Astrocyte of the cerebellum (primary cell): ENCODE measurements around the gene GTPBP1.

ENCODE experiments used
- DNase-seq: peaks from one replicate; pipeline ENCODE4 v3.0.0-alpha.2; 2011; ENCODE audit warnings: low read depth
- H3K4me3 ChIP-seq: 2 replicates; pipeline ENCODE4 v1.5.1; 2011; ENCODE audit warnings: mild to moderate bottlenecking, low read depth, low read length, moderate library complexity
- in situ Hi-C: cut with HindIII; loops from 2 replicates; pipeline ENCODE4 v1.10.0; 2017; ENCODE audit warnings: low sequenced_read_pairs
- TF ChIP-seq, protein P1 (sequence below): IDR thresholded peaks from 2 replicates; pipeline ENCODE4 v1.5.1; 2012; ENCODE audit warnings: low read length, low read depth, moderate library complexity, mild to moderate bottlenecking; ENCODE audit errors: missing control alignments

The GTPBP1 gene

DNA sequence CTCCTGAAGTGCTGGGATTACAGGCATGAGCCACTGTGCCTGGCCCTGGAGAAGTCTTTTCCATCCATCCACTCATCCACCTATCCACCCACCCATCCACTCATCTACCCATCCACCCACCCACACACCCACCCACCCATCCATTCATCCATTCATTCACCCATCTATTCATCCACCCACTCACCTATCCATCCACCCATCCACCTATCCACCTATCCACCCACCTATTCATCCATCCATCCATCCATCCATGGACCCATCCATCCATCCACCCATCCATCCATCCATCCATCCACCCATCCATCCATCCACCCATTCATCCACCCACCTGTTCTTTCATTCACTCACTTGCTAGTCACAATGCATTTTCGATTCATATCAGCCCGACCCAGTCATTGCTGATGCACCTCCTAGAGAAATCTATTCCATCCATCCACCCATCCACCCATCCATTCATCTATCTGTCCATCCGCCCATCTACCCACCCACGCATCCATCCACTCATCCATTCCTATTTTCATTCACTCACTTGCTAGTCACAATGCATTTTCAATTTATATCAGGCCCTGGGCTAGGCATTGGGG, 67.7 kb downstream of the GTPBP1 start:
- no peak for DNase-seq
- no peak overlapping the region for H3K4me3 ChIP-seq
- in situ Hi-C loops = no loop called here
- TF ChIP-seq, protein P1, sequence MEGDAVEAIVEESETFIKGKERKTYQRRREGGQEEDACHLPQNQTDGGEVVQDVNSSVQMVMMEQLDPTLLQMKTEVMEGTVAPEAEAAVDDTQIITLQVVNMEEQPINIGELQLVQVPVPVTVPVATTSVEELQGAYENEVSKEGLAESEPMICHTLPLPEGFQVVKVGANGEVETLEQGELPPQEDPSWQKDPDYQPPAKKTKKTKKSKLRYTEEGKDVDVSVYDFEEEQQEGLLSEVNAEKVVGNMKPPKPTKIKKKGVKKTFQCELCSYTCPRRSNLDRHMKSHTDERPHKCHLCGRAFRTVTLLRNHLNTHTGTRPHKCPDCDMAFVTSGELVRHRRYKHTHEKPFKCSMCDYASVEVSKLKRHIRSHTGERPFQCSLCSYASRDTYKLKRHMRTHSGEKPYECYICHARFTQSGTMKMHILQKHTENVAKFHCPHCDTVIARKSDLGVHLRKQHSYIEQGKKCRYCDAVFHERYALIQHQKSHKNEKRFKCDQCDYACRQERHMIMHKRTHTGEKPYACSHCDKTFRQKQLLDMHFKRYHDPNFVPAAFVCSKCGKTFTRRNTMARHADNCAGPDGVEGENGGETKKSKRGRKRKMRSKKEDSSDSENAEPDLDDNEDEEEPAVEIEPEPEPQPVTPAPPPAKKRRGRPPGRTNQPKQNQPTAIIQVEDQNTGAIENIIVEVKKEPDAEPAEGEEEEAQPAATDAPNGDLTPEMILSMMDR = no peak

DNA sequence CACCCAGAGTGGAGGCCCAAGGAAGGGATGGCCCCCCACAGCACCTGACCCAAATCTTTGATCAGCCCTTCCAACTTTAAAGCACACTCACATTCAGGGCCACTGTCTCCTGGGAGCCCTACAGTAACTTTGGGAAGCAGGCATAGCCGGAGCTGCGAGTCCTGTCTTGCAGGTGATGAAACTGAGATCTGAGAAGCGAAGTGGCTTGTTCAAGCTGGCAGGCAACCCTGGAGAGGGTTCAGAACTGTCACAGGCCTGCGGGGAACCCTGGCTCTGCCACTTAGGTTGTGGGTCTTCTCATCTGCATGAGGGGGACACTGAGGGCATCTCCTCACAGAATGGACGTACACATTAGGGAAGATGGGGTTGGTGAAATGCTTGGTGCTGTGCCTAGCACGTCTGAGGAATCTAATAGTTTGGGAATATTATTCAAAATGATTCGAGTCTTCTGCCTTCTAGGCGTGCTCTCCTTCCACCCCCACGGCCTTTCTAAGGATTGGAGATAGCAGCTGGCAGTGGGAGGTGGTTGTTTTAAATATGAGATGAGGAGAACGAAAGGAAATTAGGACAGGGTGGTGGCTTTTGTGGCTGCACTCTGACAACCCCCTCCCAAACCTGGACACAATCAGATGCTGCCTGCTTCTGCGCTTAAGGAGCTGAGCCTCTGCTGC, 68.9 kb downstream of the GTPBP1 start:
- no peak overlapping the region for H3K4me3 ChIP-seq
- in situ Hi-C loops = no loop called here
- TF ChIP-seq, protein P1 = no peak
- no peak for DNase-seq

DNA sequence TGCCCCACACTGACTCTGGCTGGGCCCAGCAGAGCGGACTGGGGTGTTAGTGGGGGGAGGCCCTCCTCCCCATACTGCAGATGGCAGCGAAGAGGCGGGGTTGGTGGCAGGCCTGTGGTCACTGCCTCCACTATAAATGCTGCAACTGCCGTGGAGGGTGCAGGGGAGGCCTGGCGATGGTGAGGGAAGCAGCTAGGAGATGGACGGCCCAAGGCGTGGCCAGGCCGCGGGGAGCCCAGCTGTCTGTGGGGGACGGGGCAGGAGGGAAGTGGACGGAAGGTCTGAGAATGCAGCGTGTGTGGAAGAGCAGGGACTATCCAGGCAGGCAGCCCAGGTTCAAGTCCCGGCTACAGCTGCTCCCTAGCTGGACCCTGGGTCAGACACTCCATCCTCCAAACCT, 69.9 kb downstream of the GTPBP1 start:
- DNase-seq = no peak
- no peak overlapping the region for H3K4me3 ChIP-seq
- in situ Hi-C loops = no loop called here
- TF ChIP-seq, protein P1 = no peak

DNA sequence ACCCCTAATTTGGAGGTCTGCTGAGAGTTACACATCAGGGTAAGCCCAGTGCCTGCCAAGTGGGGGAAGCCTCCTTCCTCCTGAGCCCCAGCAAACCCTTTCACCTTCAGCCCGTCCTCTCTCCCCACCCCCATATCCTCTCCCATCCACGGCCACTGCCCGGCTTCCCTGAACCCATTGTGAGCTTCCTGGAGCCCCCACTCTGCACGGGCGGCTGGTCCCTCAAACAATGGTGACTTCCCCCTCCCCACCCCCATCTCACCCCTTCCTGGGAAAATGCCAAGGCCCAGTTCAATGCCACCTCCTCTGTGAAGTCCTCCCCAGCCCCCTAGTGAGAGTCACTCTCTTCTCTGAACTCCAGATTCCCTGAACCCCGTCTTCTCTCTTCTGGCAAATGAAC, 70.3 kb downstream of the GTPBP1 start:
- no peak overlapping the region for H3K4me3 ChIP-seq
- no peak for DNase-seq
- in situ Hi-C loops = no loop called here
- TF ChIP-seq, protein P1 = no peak

DNA sequence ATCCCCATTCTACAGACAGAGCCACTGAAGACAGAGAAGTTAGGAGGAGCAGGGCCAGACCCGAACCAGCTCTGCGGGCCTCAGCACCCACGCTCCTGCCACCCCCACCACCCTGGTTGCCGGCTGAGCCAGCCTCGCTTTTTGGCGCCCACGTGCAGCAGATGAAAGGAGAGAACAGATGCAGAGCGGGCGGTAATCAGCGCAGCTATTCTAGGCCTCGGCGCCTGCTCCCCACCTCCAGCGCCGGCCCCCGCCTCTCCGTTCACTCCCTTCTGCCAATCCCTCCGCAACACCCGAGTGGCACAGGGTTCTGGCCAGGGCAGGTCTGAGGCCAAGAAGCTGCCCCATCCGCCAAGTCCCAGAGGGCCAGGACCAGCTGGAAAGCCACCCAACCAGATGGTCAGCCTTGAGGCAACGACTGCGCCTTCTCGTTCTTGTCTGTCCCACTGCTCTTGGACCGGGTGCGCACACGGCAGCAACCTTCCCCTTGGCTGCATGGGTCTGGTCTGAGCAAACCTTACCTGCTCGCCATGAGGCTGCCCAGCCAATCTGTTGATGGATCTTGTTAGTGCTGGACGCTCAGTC, 71.4 kb downstream of the GTPBP1 start:
- TF ChIP-seq, protein P1 = no peak
- in situ Hi-C loops = no loop called here
- no peak for DNase-seq
- no peak overlapping the region for H3K4me3 ChIP-seq

DNA sequence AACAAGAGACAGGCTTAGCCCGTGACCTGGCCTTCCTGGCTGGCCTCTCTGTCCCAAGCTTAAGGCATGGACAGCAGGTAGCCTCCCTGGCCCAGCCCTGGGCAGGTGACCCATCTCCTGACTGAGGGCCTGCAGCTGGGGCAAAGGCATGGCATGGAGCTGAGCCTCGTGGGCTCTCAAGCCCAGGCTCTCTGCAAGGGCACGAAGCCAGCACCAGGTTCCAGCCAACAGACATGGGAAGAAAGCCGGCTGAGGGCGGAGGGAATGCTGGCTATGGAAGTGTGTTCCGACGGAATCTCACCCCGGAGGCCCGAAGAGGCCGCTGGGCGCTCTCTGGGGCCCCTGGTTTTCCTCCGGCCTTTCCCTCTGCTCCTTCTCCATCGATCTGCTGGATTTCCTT, 75.3 kb downstream of the GTPBP1 start:
- no peak overlapping the region for H3K4me3 ChIP-seq
- no peak for DNase-seq
- TF ChIP-seq, protein P1 = no peak
- in situ Hi-C loops = no loop called here
